ENCODE measurements around the gene SUPT6H.

SUPT6H gene

DNA sequence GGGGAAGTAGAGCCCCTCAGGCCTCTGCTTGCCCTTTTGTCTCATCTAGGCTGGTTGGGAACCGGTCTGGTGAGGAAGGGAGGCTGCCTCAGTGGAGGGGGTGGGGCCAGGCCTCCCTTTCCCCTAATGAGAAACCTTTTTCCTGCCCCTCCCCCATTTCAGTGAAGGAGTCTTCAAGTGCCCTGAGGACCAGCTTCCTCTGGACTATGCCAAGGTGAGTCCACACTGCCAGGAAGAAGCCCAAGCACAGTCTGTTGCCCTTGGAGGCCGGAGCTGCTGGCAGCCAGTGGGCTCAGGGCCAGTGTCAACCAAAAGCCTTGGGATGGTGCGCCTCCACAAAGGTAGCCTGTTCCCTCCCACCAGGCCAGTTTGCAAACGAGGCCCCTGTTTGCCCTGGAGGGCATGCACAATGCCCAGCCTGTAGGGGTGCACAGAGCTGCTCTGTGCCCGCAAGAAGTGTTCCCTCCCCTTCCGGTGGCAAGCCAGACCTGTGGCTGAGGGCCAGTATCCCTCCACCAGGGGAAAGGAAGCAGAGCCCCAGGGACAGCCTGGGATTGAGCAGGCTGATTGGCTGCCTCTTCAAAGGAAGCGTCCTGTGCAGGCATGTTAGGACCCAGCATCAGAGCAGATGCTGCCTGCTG is 85.2 kb downstream of the SUPT6H start:
- Histone ChIP-seq H3K27ac (ENCODE audit: extremely low read depth, low read depth, low read length) (no peak overlapping the region), H3K9me3 (ENCODE audit: control insufficient read depth, insufficient read depth, low read depth, low read length) (no peaks in the 10 kb centered on the region), H3K4me3 (ENCODE audit: low read depth, low read length) (no peak overlapping the region), H3K4me1 (ENCODE audit: control insufficient read depth, insufficient read depth, low read length) (peaks cover 11% of the 10 kb centered on the region; the same call in 1 of the 2 replicates), H3K36me3 (ENCODE audit: control insufficient read depth in 2 of 2, insufficient read depth in 1 of 2, low read length in 2 of 2) (peaks cover 7 to 69% of the 10 kb centered on the region in 2 experiments; a peak in 2 of 3 replicates)
- POLR2A ChIA-PET: interaction anchor here (6.4 to 14.1 kb wide), 2 partner anchors 21 to 27 kb away, joined by 64 to 448 read pairs; partner anchors contain the start of genes NEK8, RPL23A and TLCD1
- CTCF ChIA-PET: interaction anchor here (0.6 to 16.7 kb wide), 4 partner anchors 16 to 206 kb away, joined by 3 to 445 read pairs (median 90); partner anchors contain the start of genes NEK8, RPL23A and TLCD1
- TF ChIP-seq HIC1 (tag by site-specific recombination; IDR thresholded peaks at IDR 0.05): peak; percentile 62
- TF ChIP-seq ZNF510 (tag by site-specific recombination; IDR thresholded peaks at IDR 0.05; ENCODE audit: insufficient replicate concordance): no peak
- no peak for TF ChIP-seq GLIS2 (tag by site-specific recombination; IDR thresholded peaks at IDR 0.05)
- 0 out of 2 replicates have a peak, but pooled peaks have one; percentile 8 for TF ChIP-seq PRDM1 (tag by site-specific recombination; IDR thresholded peaks at IDR 0.05)
- TF ChIP-seq ZBTB1 (tag by site-specific recombination; IDR thresholded peaks at IDR 0.05): no peak
- 0 out of 2 replicates have a peak, but pooled peaks have one; percentile 4 for TF ChIP-seq SP2 (tag by site-specific recombination; IDR thresholded peaks at IDR 0.05)
- peak; percentile 6; the same call in 1 of the 2 replicates for TF ChIP-seq SCRT2 (tag by site-specific recombination; IDR thresholded peaks at IDR 0.05)
- TF ChIP-seq ZNF24 (tag by site-specific recombination; IDR thresholded peaks at IDR 0.05): no peak
- TF ChIP-seq, protein P1, sequence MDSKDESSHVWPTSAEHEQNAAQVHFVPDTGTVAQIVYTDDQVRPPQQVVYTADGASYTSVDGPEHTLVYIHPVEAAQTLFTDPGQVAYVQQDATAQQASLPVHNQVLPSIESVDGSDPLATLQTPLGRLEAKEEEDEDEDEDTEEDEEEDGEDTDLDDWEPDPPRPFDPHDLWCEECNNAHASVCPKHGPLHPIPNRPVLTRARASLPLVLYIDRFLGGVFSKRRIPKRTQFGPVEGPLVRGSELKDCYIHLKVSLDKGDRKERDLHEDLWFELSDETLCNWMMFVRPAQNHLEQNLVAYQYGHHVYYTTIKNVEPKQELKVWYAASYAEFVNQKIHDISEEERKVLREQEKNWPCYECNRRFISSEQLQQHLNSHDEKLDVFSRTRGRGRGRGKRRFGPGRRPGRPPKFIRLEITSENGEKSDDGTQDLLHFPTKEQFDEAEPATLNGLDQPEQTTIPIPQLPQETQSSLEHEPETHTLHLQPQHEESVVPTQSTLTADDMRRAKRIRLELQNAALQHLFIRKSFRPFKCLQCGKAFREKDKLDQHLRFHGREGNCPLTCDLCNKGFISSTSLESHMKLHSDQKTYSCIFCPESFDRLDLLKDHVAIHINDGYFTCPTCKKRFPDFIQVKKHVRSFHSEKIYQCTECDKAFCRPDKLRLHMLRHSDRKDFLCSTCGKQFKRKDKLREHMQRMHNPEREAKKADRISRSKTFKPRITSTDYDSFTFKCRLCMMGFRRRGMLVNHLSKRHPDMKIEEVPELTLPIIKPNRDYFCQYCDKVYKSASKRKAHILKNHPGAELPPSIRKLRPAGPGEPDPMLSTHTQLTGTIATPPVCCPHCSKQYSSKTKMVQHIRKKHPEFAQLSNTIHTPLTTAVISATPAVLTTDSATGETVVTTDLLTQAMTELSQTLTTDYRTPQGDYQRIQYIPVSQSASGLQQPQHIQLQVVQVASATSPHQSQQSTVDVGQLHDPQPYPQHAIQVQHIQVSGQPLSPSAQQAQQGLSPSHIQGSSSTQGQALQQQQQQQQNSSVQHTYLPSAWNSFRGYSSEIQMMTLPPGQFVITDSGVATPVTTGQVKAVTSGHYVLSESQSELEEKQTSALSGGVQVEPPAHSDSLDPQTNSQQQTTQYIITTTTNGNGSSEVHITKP (tag by site-specific recombination; IDR thresholded peaks at IDR 0.05): peak; percentile 48
- TF ChIP-seq ZBTB49 (tag by site-specific recombination; IDR thresholded peaks at IDR 0.05; ENCODE audit: low read depth): no peak

- TF ChIP-seq ZSCAN18 (tag by site-specific recombination; IDR thresholded peaks at IDR 0.05) (no peak), ZNF140 (tag by site-specific recombination; IDR thresholded peaks at IDR 0.05) (no peak), ZNF292 (tag by site-specific recombination; IDR thresholded peaks at IDR 0.05; ENCODE audit: borderline replicate concordance, low read depth) (no peak), SCRT2 (tag by site-specific recombination; IDR thresholded peaks at IDR 0.05) (peak; percentile 21; the same call in 1 of the 2 replicates), ZNF433 (tag by site-specific recombination; IDR thresholded peaks at IDR 0.05; ENCODE audit: low read depth) (no peak), ZNF561 (tag by site-specific recombination; IDR thresholded peaks at IDR 0.05; ENCODE audit: borderline replicate concordance) (no peak)
- TF ChIP-seq, protein P2, sequence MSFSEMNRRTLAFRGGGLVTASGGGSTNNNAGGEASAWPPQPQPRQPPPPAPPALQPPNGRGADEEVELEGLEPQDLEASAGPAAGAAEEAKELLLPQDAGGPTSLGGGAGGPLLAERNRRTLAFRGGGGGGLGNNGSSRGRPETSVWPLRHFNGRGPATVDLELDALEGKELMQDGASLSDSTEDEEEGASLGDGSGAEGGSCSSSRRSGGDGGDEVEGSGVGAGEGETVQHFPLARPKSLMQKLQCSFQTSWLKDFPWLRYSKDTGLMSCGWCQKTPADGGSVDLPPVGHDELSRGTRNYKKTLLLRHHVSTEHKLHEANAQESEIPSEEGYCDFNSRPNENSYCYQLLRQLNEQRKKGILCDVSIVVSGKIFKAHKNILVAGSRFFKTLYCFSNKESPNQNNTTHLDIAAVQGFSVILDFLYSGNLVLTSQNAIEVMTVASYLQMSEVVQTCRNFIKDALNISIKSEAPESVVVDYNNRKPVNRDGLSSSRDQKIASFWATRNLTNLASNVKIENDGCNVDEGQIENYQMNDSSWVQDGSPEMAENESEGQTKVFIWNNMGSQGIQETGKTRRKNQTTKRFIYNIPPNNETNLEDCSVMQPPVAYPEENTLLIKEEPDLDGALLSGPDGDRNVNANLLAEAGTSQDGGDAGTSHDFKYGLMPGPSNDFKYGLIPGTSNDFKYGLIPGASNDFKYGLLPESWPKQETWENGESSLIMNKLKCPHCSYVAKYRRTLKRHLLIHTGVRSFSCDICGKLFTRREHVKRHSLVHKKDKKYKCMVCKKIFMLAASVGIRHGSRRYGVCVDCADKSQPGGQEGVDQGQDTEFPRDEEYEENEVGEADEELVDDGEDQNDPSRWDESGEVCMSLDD (tag by site-specific recombination; IDR thresholded peaks at IDR 0.05): no peak
These were observed 86.1 kb downstream of the SUPT6H start for GRCh38 chr17:28747801-28748750.

More at GRCh38 chr17:28747801-28748750, 86.1 kb downstream of the SUPT6H start:
- peaks cover 7 to 73% of the 10 kb centered on the region in 2 experiments; a peak in 2 of 3 replicates for H3K36me3 ChIP-seq (ENCODE audit: control insufficient read depth in 2 of 2, insufficient read depth in 1 of 2, low read length in 2 of 2)
- H3K9me3 ChIP-seq (ENCODE audit: control insufficient read depth, insufficient read depth, low read depth, low read length): no peaks in the 10 kb centered on the region
- H3K27ac ChIP-seq (ENCODE audit: extremely low read depth, low read depth, low read length): no peak overlapping the region
- ChIA-PET POLR2A (interaction anchor here (1.1 to 14.1 kb wide), 5 partner anchors 11 to 29 kb away, joined by 3 to 448 read pairs (median 17); partner anchors contain the start of genes NEK8, RPL23A and TLCD1), CTCF (interaction anchor here (0.8 to 16.7 kb wide), 6 partner anchors 14 to 205 kb away, joined by 3 to 445 read pairs (median 16); partner anchors contain the start of genes NEK8, RPL23A and TLCD1)
- no peak overlapping the region for H3K4me3 ChIP-seq (ENCODE audit: low read depth, low read length)
- peaks cover 8% of the 10 kb centered on the region; the same call in 1 of the 2 replicates for H3K4me1 ChIP-seq (ENCODE audit: control insufficient read depth, insufficient read depth, low read length)
